Fibroblast of mammary gland (primary cell): ENCODE results near the gene SGCB.

Experiments
- DNase-seq: peaks from one replicate; pipeline ENCODE4 v3.0.0-alpha.2; 2010; ENCODE audit warnings: low read depth
- H3K4me3 ChIP-seq: 2 replicates; pipeline ENCODE4 v1.5.1; 2011; ENCODE audit warnings: low read depth, mild to moderate bottlenecking, low read length, moderate library complexity; ENCODE audit not compliant: control insufficient read depth
- TF ChIP-seq, protein P1 (sequence below): conservative IDR thresholded peaks from 2 replicates; pipeline ENCODE4 v1.5.1; 2011; ENCODE audit warnings: low read depth, low read length, inconsistent platforms; ENCODE audit not compliant: control insufficient read depth, insufficient read depth

SGCB gene

DNA sequence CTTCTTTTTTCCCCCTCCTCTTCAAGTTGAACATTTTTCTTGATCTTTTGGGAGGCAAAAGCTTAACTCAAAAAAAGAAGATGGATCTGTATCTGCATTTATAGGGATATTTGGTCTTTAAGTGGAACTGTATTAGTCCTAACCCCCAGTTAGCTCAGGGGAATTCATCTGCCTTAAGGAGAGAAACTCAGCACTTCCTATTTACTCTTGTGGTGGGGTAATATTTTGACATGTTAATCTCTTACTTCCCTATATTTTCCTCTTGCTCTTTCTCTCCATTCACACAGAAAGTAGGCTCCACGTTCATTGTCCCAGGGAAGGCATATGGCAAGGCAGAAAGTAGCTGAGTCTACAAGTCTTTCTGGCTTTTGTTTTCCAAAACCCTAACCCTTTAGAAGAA lies 23.2 kb downstream of the SGCB start:
- DNase-seq, result no peak

DNA sequence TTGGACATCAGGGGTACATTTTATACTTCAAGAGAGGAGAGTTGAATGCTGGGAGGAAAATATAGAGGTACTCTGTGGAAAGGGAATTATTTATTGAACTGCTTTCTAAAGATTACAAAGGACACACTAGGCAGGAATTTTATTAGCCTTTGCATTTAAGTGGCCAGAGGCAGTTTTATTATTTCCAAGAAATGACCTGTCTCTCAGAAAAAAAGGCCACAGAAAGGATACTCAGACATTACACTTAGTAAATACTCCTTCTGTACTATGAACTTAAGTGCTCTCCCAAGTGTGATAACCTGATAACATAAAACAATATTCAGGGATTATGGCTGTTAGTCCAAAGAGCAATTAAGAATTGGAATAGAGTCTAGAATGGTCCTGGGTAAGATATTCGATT lies 25.4 kb downstream of the SGCB start:
- TF ChIP-seq, protein P1, sequence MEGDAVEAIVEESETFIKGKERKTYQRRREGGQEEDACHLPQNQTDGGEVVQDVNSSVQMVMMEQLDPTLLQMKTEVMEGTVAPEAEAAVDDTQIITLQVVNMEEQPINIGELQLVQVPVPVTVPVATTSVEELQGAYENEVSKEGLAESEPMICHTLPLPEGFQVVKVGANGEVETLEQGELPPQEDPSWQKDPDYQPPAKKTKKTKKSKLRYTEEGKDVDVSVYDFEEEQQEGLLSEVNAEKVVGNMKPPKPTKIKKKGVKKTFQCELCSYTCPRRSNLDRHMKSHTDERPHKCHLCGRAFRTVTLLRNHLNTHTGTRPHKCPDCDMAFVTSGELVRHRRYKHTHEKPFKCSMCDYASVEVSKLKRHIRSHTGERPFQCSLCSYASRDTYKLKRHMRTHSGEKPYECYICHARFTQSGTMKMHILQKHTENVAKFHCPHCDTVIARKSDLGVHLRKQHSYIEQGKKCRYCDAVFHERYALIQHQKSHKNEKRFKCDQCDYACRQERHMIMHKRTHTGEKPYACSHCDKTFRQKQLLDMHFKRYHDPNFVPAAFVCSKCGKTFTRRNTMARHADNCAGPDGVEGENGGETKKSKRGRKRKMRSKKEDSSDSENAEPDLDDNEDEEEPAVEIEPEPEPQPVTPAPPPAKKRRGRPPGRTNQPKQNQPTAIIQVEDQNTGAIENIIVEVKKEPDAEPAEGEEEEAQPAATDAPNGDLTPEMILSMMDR, result no peak

More for the DNA sequence above, 23.2 kb downstream of the SGCB start:
- no peak overlapping the region for H3K4me3 ChIP-seq
- TF ChIP-seq, protein P1, result no peak

DNA sequence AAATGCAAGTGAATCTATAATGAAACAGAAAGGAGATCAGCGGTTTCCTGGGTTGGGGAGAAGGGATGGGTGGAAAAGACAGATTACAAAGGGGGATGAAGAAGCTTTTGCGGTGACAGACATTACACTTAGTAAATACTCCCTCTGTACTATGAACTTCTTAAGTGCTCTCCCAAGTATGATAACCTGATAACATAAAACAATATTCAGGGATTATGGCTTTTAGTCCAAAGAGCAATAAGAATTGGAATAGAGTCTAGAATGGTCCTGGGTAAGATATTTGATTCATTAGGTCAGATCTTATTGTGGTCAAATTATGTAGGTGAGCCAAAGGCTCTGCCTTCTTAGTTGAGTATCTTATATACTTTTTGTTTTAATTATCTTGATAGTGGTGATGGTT lies 27.1 kb downstream of the SGCB start:
- TF ChIP-seq, protein P1, result no peak
- DNase-seq, result no peak
- H3K4me3 ChIP-seq, result no peak overlapping the region

More for the DNA sequence above, 25.4 kb downstream of the SGCB start:
- no peak overlapping the region for H3K4me3 ChIP-seq
- no peak for DNase-seq

DNA sequence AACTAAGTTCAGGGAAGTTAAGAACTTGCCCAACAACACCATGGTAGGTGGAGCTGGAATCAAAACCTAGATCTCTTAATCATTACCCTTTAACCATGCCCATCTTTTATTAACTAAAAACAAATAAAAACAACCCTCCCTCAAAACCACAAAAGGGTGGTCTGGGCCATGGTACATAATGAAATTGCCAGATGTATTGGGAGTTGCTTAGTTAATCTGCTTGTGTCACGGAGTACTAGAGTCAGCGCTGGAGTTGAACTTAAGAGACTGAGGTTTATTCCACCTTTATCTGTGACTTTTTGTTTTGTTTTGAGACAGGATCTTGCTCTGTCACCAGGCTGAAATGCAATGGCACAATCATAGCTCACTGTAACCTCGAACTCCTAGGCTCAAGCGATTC lies 31.2 kb downstream of the SGCB start:
- H3K4me3 ChIP-seq, result no peak overlapping the region
- TF ChIP-seq, protein P1, result no peak
- DNase-seq, result no peak

DNA sequence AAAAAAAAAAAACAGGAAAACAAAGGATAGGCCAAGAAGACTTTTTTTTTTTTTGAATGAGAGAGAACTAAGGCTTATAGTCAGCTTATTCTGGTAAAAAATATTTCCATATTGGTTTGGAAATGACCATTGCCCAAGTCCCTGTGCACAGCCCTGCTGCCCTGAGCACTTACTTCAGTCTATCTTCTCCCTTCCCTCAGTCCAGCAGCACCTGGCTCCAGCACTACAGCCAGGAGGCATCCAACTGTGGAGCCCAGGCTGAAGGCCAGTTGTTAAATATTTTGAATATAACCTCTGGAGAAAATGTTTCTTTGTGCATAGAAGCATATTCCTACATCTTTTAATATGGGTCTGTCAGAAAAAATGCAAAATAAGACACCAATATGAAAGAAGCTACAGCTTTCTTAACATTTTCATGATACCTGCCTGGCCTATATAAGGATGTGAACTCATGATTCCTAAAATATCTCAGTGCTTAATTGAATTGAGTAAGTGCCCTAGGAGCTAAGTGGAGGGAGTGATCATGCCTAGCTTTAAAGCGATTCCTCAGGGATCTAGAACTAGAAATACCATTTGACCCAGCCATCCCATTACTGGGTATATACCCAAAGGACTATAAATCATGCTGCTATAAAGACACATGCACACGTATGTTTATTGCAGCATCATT lies 32.4 kb downstream of the SGCB start:
- no peak overlapping the region for H3K4me3 ChIP-seq
- no peak for DNase-seq
- TF ChIP-seq, protein P1, result no peak

DNA sequence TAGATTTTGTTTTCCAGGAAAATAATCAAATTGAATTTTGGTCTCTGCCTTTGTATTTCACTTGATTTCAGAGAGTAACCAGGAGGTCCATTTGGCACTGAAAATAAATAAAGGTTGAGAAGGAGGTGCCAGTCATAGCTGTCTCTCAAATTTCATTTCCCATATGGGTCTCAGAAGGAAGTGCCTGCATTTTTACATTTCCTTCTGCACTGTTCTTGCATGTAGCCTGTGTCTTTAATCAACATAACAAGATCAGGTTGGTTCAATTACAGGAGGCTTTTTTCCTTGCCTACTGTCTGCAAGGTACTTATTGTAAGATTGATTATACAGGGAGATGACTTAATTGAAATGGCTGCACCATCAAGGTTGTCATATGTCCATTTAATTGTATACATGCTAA lies 33.7 kb downstream of the SGCB start:
- no peak overlapping the region for H3K4me3 ChIP-seq
- no peak for DNase-seq
- TF ChIP-seq, protein P1, result no peak
